ENCODE results near the gene SRGAP2C. TPM values are rescaled to one million over a fixed set of nuclear protein-coding genes. Genes with fewer than 3 reads are reported as not detected.
"Not testable (repeated sequence)": the region's sequence is repeated elsewhere in the genome, so short reads cannot be mapped to it uniquely, and the experiment has no call there.

SRGAP2C gene
- total and polyA plus RNA-seq, 4 donors, result 26.2 to 56.5 (median 33.2) TPM

DNA sequence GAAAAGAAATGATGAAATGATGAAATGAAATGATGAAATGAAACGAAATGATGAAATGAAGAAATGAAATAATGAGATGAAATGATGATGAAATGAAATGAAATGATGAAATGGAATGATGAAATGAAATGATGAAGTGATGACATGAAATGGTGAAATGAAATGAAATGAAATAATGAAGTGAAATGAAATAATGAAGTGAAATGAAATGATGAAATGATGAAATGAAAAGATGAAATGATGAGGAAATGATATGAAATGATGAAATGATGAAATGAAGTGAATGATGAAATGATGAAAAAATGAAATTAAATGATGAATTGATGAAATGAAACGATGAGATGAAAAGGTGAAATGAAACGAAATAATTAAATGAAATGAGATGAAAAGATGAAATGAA is 215.3 kb downstream of the SRGAP2C start:
- not testable (repeated sequence) for H3K36me3 ChIP-seq (ENCODE audit: control insufficient read depth, insufficient read depth, low read length); H3K9me3 ChIP-seq (ENCODE audit: control insufficient read depth, insufficient read depth, low read length); H3K4me1 ChIP-seq (ENCODE audit: control insufficient read depth, insufficient read depth, low read length); H3K4me3 ChIP-seq (ENCODE audit: low read depth, low read length); H3K27ac ChIP-seq (ENCODE audit: low read depth, low read length); H3K27me3 ChIP-seq (ENCODE audit: control insufficient read depth, insufficient read depth, low read length); DNase-seq (ENCODE audit: low read depth in 4 of 6, low spot score in 6 of 6)
- 98% methylated on average over 3 of the region's 3 CpGs for WGBS (ENCODE audit: insufficient coverage)

- not testable (repeated sequence) for H3K36me3 ChIP-seq (ENCODE audit: control insufficient read depth, insufficient read depth, low read length); DNase-seq (ENCODE audit: low read depth in 4 of 6, low spot score in 6 of 6); H3K4me1 ChIP-seq (ENCODE audit: control insufficient read depth, insufficient read depth, low read length); H3K9me3 ChIP-seq (ENCODE audit: control insufficient read depth, insufficient read depth, low read length); H3K27me3 ChIP-seq (ENCODE audit: control insufficient read depth, insufficient read depth, low read length); H3K27ac ChIP-seq (ENCODE audit: low read depth, low read length); H3K4me3 ChIP-seq (ENCODE audit: low read depth, low read length)
- WGBS (ENCODE audit: insufficient coverage), result 72% methylated on average over 4 of the region's 6 CpGs
Measured at GRCh38 chr1:121400541-121401310, 216.0 kb downstream of the SRGAP2C start.

GRCh38 chr1:121401375-121401955 is 216.7 kb downstream of the SRGAP2C start:
- H3K9me3 ChIP-seq (ENCODE audit: control insufficient read depth, insufficient read depth, low read length); DNase-seq (ENCODE audit: low read depth in 4 of 6, low spot score in 6 of 6); H3K36me3 ChIP-seq (ENCODE audit: control insufficient read depth, insufficient read depth, low read length); H3K4me3 ChIP-seq (ENCODE audit: low read depth, low read length); H3K27ac ChIP-seq (ENCODE audit: low read depth, low read length); H3K27me3 ChIP-seq (ENCODE audit: control insufficient read depth, insufficient read depth, low read length); H3K4me1 ChIP-seq (ENCODE audit: control insufficient read depth, insufficient read depth, low read length): not testable (repeated sequence)
- WGBS (ENCODE audit: insufficient coverage), result 84% methylated on average over 8 of the region's 26 CpGs

GRCh38 chr1:121403254-121403653 is 218.5 kb downstream of the SRGAP2C start:
- WGBS (ENCODE audit: insufficient coverage), result no CpG with 5 or more reads among the region's 7 CpGs
- H3K36me3 ChIP-seq (ENCODE audit: control insufficient read depth, insufficient read depth, low read length); H3K4me3 ChIP-seq (ENCODE audit: low read depth, low read length); H3K9me3 ChIP-seq (ENCODE audit: control insufficient read depth, insufficient read depth, low read length); H3K27me3 ChIP-seq (ENCODE audit: control insufficient read depth, insufficient read depth, low read length); DNase-seq (ENCODE audit: low read depth in 4 of 6, low spot score in 6 of 6); H3K27ac ChIP-seq (ENCODE audit: low read depth, low read length); H3K4me1 ChIP-seq (ENCODE audit: control insufficient read depth, insufficient read depth, low read length): not testable (repeated sequence)

- Histone ChIP-seq H3K36me3 (ENCODE audit: control insufficient read depth, insufficient read depth, low read length) (no peaks in the 10 kb centered on the region), H3K27me3 (ENCODE audit: control insufficient read depth, insufficient read depth, low read length) (no peaks in the 10 kb centered on the region), H3K4me1 (ENCODE audit: control insufficient read depth, insufficient read depth, low read length) (no peaks in the 10 kb centered on the region), H3K27ac (ENCODE audit: low read depth, low read length) (no peak overlapping the region), H3K9me3 (ENCODE audit: control insufficient read depth, insufficient read depth, low read length) (no peaks in the 10 kb centered on the region), H3K4me3 (ENCODE audit: low read depth, low read length) (no peak overlapping the region)
- no peak for DNase-seq (ENCODE audit: low read depth in 4 of 6, low spot score in 6 of 6)
- no CpG with 5 or more reads among the region's 1 CpG for WGBS (ENCODE audit: insufficient coverage)
Measured at GRCh38 chr1:121408354-121408753, 223.6 kb downstream of the SRGAP2C start.

DNA sequence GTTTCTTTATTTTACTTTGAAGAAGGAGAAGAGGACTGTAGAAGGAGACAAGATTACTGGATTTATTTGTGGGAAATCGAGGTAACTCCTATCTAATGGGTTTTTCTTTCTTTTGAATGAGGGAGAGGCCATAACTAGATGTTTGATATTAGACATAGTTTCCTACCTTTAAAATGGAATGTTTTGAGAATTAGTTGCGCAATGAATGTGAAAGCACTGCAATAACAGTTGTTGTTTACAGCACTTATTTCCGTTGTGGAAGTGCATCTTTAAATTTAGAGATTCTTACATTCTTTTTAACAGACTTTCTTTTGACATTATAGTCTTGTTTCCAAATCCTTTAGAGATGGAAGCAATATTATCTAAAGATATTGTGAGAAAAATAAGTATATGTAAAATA is 229.0 kb downstream of the SRGAP2C start:
- H3K9me3 ChIP-seq (ENCODE audit: control insufficient read depth, insufficient read depth, low read length), result no peaks in the 10 kb centered on the region
- DNase-seq (ENCODE audit: low read depth in 4 of 6, low spot score in 6 of 6), result no peak
- no peaks in the 10 kb centered on the region for H3K36me3 ChIP-seq (ENCODE audit: control insufficient read depth, insufficient read depth, low read length)
- no peaks in the 10 kb centered on the region for H3K4me1 ChIP-seq (ENCODE audit: control insufficient read depth, insufficient read depth, low read length)
- H3K27ac ChIP-seq (ENCODE audit: low read depth, low read length), result no peak overlapping the region
- no peak overlapping the region for H3K4me3 ChIP-seq (ENCODE audit: low read depth, low read length)
- H3K27me3 ChIP-seq (ENCODE audit: control insufficient read depth, insufficient read depth, low read length), result no peaks in the 10 kb centered on the region
- no CpG with 5 or more reads among the region's 3 CpGs for WGBS (ENCODE audit: insufficient coverage)

GRCh38 chr1:121414905-121415304 is 230.1 kb downstream of the SRGAP2C start:
- Histone ChIP-seq H3K4me3 (ENCODE audit: low read depth, low read length) (no peak overlapping the region), H3K27me3 (ENCODE audit: control insufficient read depth, insufficient read depth, low read length) (no peaks in the 10 kb centered on the region), H3K4me1 (ENCODE audit: control insufficient read depth, insufficient read depth, low read length) (no peaks in the 10 kb centered on the region), H3K27ac (ENCODE audit: low read depth, low read length) (no peak overlapping the region), H3K9me3 (ENCODE audit: control insufficient read depth, insufficient read depth, low read length) (no peaks in the 10 kb centered on the region), H3K36me3 (ENCODE audit: control insufficient read depth, insufficient read depth, low read length) (no peaks in the 10 kb centered on the region)
- peak in 2 of 6 donors; percentile 22 to 37 for DNase-seq (ENCODE audit: low read depth in 4 of 6, low spot score in 6 of 6)
- WGBS (ENCODE audit: insufficient coverage), result no CpG with 5 or more reads among the region's 2 CpGs

- no CpG with 5 or more reads among the region's 6 CpGs for WGBS (ENCODE audit: insufficient coverage)
- Histone ChIP-seq H3K36me3 (ENCODE audit: control insufficient read depth, insufficient read depth, low read length) (no peaks in the 10 kb centered on the region), H3K4me3 (ENCODE audit: low read depth, low read length) (no peak overlapping the region), H3K27ac (ENCODE audit: low read depth, low read length) (no peak overlapping the region), H3K9me3 (ENCODE audit: control insufficient read depth, insufficient read depth, low read length) (no peaks in the 10 kb centered on the region), H3K27me3 (ENCODE audit: control insufficient read depth, insufficient read depth, low read length) (no peaks in the 10 kb centered on the region), H3K4me1 (ENCODE audit: control insufficient read depth, insufficient read depth, low read length) (no peaks in the 10 kb centered on the region)
- DNase-seq (ENCODE audit: low read depth in 4 of 6, low spot score in 6 of 6), result no peak
Measured at GRCh38 chr1:121417325-121417923, 232.6 kb downstream of the SRGAP2C start.

GRCh38 chr1:121418369-121419049 is 233.7 kb downstream of the SRGAP2C start:
- Histone ChIP-seq H3K27me3 (ENCODE audit: control insufficient read depth, insufficient read depth, low read length) (no peaks in the 10 kb centered on the region), H3K4me1 (ENCODE audit: control insufficient read depth, insufficient read depth, low read length) (no peaks in the 10 kb centered on the region), H3K36me3 (ENCODE audit: control insufficient read depth, insufficient read depth, low read length) (no peaks in the 10 kb centered on the region), H3K9me3 (ENCODE audit: control insufficient read depth, insufficient read depth, low read length) (no peaks in the 10 kb centered on the region), H3K27ac (ENCODE audit: low read depth, low read length) (no peak overlapping the region), H3K4me3 (ENCODE audit: low read depth, low read length) (no peak overlapping the region)
- DNase-seq (ENCODE audit: low read depth in 4 of 6, low spot score in 6 of 6), result peak in 2 of 6 donors; percentile 14 to 28
- 15% methylated on average over 6 of the region's 15 CpGs for WGBS (ENCODE audit: insufficient coverage)

Measured in spinal cord (tissue), 10 donors.